ENCODE data around the gene PIP4K2C.
A peak's percentile ranks its signal among the peaks of the same experiment; 100 is the strongest.
"Not testable (repeated sequence)": the region's sequence is repeated elsewhere in the genome, so short reads cannot be mapped to it uniquely, and the experiment has no call there.

The PIP4K2C gene

DNA sequence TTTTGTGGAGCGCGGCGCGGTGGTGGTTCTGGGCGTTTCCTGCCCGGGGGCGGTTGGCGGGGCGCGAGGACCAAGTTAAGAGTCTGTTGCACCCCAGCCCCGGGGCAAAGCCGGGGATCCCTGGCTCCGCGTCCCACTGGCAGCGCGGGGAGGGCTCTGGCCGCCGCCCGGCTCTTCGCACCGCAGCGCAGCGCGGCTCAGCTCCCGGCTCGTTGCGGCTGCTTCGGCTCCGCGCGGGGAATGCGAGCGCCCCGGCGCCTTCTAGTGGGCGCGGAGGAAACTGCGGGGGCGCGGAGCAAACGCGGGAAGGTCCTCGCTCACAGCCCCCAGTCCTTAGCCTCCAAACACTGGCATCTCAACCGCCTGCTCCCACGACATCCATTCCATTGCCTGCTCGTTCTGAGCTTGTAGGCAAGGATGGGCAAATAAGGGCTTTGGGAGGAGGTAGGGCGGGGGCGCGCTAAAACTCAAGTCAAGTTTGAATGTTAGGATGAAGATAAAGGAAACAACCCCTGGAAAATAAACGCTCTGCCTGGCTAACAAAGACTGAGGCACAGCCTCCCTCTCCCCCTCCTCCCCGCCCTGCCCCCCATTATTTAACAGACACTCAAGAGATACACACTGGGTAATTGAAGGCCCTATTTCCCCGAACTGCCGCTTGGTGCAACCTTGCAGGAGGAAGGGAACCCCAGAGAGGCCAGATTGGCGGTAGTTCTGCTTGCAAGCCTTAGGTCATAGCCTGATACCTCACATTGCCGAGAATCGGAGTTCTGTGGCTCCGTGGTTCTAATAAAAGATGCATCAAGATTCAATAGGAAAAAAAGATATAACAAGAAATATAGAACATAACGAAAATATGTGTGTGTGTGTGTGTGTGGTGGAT, 42.2 kb downstream of the PIP4K2C start, which contains the start of gene B4GALNT1:
Gene B4GALNT1 (minus strand): TSS at position 244 of the 883 bp plus-strand sequence. CDS start 1,069 bp downstream, outside the sequence.
- H3K4me3 ChIP-seq (ENCODE audit: insufficient read depth, low read length, poor library complexity, severe bottlenecking) = peak within 1 kb of the TSS; percentile 61
- no peaks in the 10 kb centered on the region for H3K27me3 ChIP-seq (ENCODE audit: low read length)
- no peaks in the 10 kb centered on the region for H3K9me2 ChIP-seq (replicated peaks; ENCODE audit: insufficient read depth, low read length)
- no peaks in the 10 kb centered on the region for H3F3A ChIP-seq (ENCODE audit: insufficient read depth)
- H4K20me1 ChIP-seq (ENCODE audit: low read depth, low read length) = no peaks in the 10 kb centered on the region
- H3K9ac ChIP-seq (ENCODE audit: low read length) = peak within 1 kb of the TSS; percentile 71
- H2AFZ ChIP-seq (ENCODE audit: low read depth, low read length, severe bottlenecking) = peak within 1 kb of the TSS; percentile 96
- H3K9me3 ChIP-seq (ENCODE audit: insufficient read depth, low read length) = no peaks in the 10 kb centered on the region
- TF ChIP-seq, protein P1, sequence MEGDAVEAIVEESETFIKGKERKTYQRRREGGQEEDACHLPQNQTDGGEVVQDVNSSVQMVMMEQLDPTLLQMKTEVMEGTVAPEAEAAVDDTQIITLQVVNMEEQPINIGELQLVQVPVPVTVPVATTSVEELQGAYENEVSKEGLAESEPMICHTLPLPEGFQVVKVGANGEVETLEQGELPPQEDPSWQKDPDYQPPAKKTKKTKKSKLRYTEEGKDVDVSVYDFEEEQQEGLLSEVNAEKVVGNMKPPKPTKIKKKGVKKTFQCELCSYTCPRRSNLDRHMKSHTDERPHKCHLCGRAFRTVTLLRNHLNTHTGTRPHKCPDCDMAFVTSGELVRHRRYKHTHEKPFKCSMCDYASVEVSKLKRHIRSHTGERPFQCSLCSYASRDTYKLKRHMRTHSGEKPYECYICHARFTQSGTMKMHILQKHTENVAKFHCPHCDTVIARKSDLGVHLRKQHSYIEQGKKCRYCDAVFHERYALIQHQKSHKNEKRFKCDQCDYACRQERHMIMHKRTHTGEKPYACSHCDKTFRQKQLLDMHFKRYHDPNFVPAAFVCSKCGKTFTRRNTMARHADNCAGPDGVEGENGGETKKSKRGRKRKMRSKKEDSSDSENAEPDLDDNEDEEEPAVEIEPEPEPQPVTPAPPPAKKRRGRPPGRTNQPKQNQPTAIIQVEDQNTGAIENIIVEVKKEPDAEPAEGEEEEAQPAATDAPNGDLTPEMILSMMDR (IDR thresholded peaks at IDR 0.05; ENCODE audit: insufficient read depth, low read length, poor library complexity, severe bottlenecking) = peak; percentile 86
- no peak for TF ChIP-seq EZH2phosphoT487 (conservative IDR thresholded peaks at IDR 0.05; ENCODE audit: low read length)
- peak within 1 kb of the TSS; percentile 83 for H3K4me2 ChIP-seq (ENCODE audit: low read depth, low read length, poor library complexity, severe bottlenecking)
- H3K79me2 ChIP-seq (ENCODE audit: insufficient read depth, low read length) = no peaks in the 10 kb centered on the region
- no peaks in the 10 kb centered on the region for H3K36me3 ChIP-seq (ENCODE audit: low read length)
- no peak within 1 kb of the TSS for H3K27ac ChIP-seq (ENCODE audit: low read depth, low read length)

DNA sequence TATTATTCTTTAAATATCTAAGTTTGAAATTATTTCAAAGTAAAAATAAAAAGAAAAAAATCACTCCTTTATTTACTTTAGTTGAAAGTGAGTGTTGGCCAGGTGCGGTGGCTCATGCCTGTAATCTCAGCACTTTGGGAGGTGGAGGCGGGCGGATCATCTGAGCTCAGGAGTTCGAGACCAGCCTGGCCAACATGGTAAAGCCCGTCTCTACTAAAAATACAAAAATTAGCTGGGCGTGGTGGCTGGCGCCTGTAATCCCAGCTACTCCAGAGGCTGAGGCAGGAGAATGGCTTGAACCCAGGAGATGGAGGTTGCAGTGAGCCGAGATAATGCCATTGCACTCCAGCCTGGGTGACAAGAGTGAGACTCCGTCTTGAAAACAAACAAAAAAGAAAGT, 45.7 kb downstream of the PIP4K2C start:
- H2AFZ ChIP-seq (ENCODE audit: low read depth, low read length, severe bottlenecking); H4K20me1 ChIP-seq (ENCODE audit: low read depth, low read length); H3K79me2 ChIP-seq (ENCODE audit: insufficient read depth, low read length); H3K27me3 ChIP-seq (ENCODE audit: low read length); H3K4me3 ChIP-seq (ENCODE audit: insufficient read depth, low read length, poor library complexity, severe bottlenecking); H3K36me3 ChIP-seq (ENCODE audit: low read length); H3K9me2 ChIP-seq (replicated peaks; ENCODE audit: insufficient read depth, low read length); H3K9ac ChIP-seq (ENCODE audit: low read length); H3K27ac ChIP-seq (ENCODE audit: low read depth, low read length); H3K9me3 ChIP-seq (ENCODE audit: insufficient read depth, low read length); H3K4me2 ChIP-seq (ENCODE audit: low read depth, low read length, poor library complexity, severe bottlenecking); H3F3A ChIP-seq (ENCODE audit: insufficient read depth): not testable (repeated sequence)

DNA sequence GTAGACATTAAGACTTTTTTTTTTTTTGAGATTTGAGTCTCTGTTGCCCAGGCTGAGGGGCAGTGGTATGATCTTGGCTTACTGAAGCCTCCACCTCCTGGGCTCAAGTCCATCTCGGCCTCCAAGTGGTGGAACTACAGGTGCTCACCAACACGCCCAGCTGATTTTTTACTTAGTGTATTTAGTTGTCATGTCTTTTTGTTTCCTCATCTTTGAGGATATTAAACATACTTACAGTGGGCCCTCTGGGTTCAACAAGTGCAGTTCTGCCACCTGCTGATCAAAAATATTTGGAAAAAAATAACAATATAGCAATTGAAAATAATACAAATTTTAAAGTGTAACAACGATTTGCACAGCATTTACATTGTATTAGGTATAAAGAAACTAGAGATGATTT, 46.4 kb downstream of the PIP4K2C start:
- H2AFZ ChIP-seq (ENCODE audit: low read depth, low read length, severe bottlenecking) = no peak overlapping the region
- no peaks in the 10 kb centered on the region for H3K27me3 ChIP-seq (ENCODE audit: low read length)
- H3K4me3 ChIP-seq (ENCODE audit: insufficient read depth, low read length, poor library complexity, severe bottlenecking) = no peak overlapping the region
- H3K27ac ChIP-seq (ENCODE audit: low read depth, low read length) = no peak overlapping the region
- no peaks in the 10 kb centered on the region for H3K79me2 ChIP-seq (ENCODE audit: insufficient read depth, low read length)
- TF ChIP-seq EZH2phosphoT487 (conservative IDR thresholded peaks at IDR 0.05; ENCODE audit: low read length) = no peak
- TF ChIP-seq, protein P1 (IDR thresholded peaks at IDR 0.05; ENCODE audit: insufficient read depth, low read length, poor library complexity, severe bottlenecking) = no peak
- no peaks in the 10 kb centered on the region for H3K9me3 ChIP-seq (ENCODE audit: insufficient read depth, low read length)
- no peaks in the 10 kb centered on the region for H3K36me3 ChIP-seq (ENCODE audit: low read length)
- no peak overlapping the region for H3K9ac ChIP-seq (ENCODE audit: low read length)
- no peaks in the 10 kb centered on the region for H3F3A ChIP-seq (ENCODE audit: insufficient read depth)
- no peaks in the 10 kb centered on the region for H4K20me1 ChIP-seq (ENCODE audit: low read depth, low read length)
- H3K9me2 ChIP-seq (replicated peaks; ENCODE audit: insufficient read depth, low read length) = no peaks in the 10 kb centered on the region
- H3K4me2 ChIP-seq (ENCODE audit: low read depth, low read length, poor library complexity, severe bottlenecking) = no peak overlapping the region

DNA sequence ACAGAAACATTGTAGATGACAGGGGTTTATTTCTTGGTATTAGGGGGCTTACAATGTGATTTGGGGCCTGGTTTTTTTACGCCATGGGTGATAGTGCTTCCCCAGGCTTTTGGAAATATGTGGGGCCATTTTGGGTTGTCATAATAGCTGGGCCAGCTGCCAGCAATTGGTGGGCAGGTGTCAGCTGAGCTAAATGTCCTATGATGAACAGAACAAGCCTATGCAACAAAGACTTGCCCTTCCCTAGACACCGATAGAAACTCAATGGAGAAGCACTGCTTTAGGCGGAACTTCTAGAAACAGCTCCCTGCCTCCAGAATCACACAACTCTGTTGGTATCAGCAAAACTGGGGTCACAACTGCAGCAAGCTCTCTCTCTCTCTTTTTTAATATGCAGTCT, 47.1 kb downstream of the PIP4K2C start:
- no peak for TF ChIP-seq EZH2phosphoT487 (conservative IDR thresholded peaks at IDR 0.05; ENCODE audit: low read length)
- TF ChIP-seq, protein P1 (IDR thresholded peaks at IDR 0.05; ENCODE audit: insufficient read depth, low read length, poor library complexity, severe bottlenecking) = no peak
- Histone ChIP-seq H3K79me2 (ENCODE audit: insufficient read depth, low read length) (no peaks in the 10 kb centered on the region), H3K9me3 (ENCODE audit: insufficient read depth, low read length) (no peaks in the 10 kb centered on the region), H3K4me2 (ENCODE audit: low read depth, low read length, poor library complexity, severe bottlenecking) (no peak overlapping the region), H3K9me2 (replicated peaks; ENCODE audit: insufficient read depth, low read length) (no peaks in the 10 kb centered on the region), H3F3A (ENCODE audit: insufficient read depth) (no peaks in the 10 kb centered on the region), H3K9ac (ENCODE audit: low read length) (no peak overlapping the region), H4K20me1 (ENCODE audit: low read depth, low read length) (no peaks in the 10 kb centered on the region), H3K4me3 (ENCODE audit: insufficient read depth, low read length, poor library complexity, severe bottlenecking) (no peak overlapping the region), H2AFZ (ENCODE audit: low read depth, low read length, severe bottlenecking) (no peak overlapping the region), H3K36me3 (ENCODE audit: low read length) (no peaks in the 10 kb centered on the region), H3K27me3 (ENCODE audit: low read length) (no peaks in the 10 kb centered on the region), H3K27ac (ENCODE audit: low read depth, low read length) (no peak overlapping the region)
